Ascending aorta (tissue), 2 donors: ENCODE measurements around the gene PDZRN4. TPM values are rescaled to one million over a fixed set of nuclear protein-coding genes. Genes with fewer than 3 reads are reported as not detected.

Source experiments
- DNase-seq, 2 donors: peaks; one replicate each; pipeline ENCODE4 v3.0.0-alpha.2; 2019; ENCODE audit warnings: low spot score in 2 of 2
- H3K27ac ChIP-seq, 2 donors: fragments of 200-600 bp; sonication (generic); one replicate each; pipeline ENCODE4 v1.5.1; 2016 to 2017; ENCODE audit warnings: mild to moderate bottlenecking in 1 of 2
- H3K27me3 ChIP-seq: fragments of 200-600 bp; sonication (generic); one replicate; pipeline ENCODE4 v1.5.1; 2017
- H3K36me3 ChIP-seq, 2 donors: fragments of 200-600 bp; sonication (generic); one replicate each; pipeline ENCODE4 v1.5.1; 2016
- H3K4me1 ChIP-seq, 2 donors: fragments of 200-600 bp; sonication (generic); one replicate each; pipeline ENCODE4 v1.5.1; 2016 to 2017; ENCODE audit warnings: mild to moderate bottlenecking in 1 of 2
- H3K4me3 ChIP-seq, 2 donors: fragments of 200-600 bp; sonication (generic); one replicate each; pipeline ENCODE4 v1.5.1; 2016 to 2017; ENCODE audit warnings: mild to moderate bottlenecking in 1 of 2
- H3K9me3 ChIP-seq, 2 donors: fragments of 200-600 bp; sonication (generic); one replicate each; pipeline ENCODE4 v1.5.1; 2016
- intact Hi-C: fragments of 100-400 bp; cut with DNase I; formaldehyde crosslinking; loops from one replicate; pipeline ENCODE4 v1.15.1; 2023
- total RNA-seq: library from RNA; depleted of rRNA; stranded (reverse); fragments of >200 nt; gene quantifications from one replicate; pipeline ENCODE4 v1.1.0, GENCODE V29; 2016
- TF ChIP-seq, protein P1 (sequence below), 3 experiments: fragments of 200-600 bp in 2 of 3; fragments of 450-650 bp in 1 of 3; sonication (generic) in 2 of 3; IDR thresholded peaks; one replicate each; pipeline ENCODE4 v1.5.1; 2016 to 2019; ENCODE audit warnings: antibody characterized with exemption in 3 of 3, mild to moderate bottlenecking in 1 of 3, moderate library complexity in 1 of 3

Gene PDZRN4
- total RNA-seq = 1.3 TPM

DNA sequence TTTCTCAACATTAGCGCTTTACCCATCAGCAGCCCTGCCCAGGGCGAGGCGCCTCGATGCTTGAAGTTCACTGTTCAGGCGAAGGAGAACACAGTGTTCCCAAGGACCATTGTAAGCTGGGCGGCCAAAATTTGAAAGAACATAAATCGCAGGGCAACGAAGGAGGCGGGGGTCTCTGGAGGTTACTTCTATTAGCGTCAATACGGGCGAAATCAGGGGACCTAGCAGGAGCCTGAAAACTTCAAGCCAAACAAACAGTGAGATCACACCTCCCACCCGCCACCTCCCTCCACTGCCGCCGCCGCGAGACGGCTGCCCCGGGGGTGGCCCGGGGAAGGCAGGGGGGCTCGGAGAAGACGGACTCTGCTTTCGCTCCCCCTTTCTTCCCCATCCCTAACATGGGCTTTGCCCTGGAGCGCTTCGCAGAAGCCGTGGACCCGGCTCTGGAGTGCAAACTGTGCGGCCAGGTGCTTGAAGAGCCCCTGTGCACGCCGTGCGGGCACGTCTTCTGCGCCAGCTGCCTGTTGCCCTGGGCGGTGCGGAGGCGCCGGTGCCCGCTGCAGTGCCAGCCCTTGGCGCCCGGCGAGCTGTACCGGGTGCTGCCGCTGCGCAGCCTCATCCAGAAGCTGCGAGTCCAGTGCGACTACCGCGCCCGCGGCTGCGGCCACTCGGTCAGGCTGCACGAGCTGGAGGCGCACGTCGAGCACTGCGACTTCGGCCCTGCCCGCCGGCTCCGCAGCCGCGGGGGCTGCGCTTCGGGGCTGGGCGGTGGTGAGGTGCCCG lies at the start of gene PDZRN4:
Gene PDZRN4, plus strand, starts transcription at position 263 of the 783 bp plus-strand sequence.
- intact Hi-C loops = loop anchor here (5.0 kb wide), 2 partner anchors 46 to 176 kb away; no protein-coding TSS in a partner anchor
- Histone ChIP-seq H3K27me3 (no peaks in the 10 kb centered on the region), H3K36me3 (no peaks in the 10 kb centered on the region), H3K27ac (peak within 1 kb of the TSS; percentile 74 to 87), H3K9me3 (no peaks in the 10 kb centered on the region), H3K4me3 (peak within 1 kb of the TSS; percentile 65 to 96), H3K4me1 (peaks cover 0 to 3% of the 10 kb centered on the region in 2 donors)
- DNase-seq = peak in 1 of 2 donors; percentile 69
- TF ChIP-seq, protein P1, sequence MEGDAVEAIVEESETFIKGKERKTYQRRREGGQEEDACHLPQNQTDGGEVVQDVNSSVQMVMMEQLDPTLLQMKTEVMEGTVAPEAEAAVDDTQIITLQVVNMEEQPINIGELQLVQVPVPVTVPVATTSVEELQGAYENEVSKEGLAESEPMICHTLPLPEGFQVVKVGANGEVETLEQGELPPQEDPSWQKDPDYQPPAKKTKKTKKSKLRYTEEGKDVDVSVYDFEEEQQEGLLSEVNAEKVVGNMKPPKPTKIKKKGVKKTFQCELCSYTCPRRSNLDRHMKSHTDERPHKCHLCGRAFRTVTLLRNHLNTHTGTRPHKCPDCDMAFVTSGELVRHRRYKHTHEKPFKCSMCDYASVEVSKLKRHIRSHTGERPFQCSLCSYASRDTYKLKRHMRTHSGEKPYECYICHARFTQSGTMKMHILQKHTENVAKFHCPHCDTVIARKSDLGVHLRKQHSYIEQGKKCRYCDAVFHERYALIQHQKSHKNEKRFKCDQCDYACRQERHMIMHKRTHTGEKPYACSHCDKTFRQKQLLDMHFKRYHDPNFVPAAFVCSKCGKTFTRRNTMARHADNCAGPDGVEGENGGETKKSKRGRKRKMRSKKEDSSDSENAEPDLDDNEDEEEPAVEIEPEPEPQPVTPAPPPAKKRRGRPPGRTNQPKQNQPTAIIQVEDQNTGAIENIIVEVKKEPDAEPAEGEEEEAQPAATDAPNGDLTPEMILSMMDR (IDR thresholded peaks at IDR 0.05) = no peak

DNA sequence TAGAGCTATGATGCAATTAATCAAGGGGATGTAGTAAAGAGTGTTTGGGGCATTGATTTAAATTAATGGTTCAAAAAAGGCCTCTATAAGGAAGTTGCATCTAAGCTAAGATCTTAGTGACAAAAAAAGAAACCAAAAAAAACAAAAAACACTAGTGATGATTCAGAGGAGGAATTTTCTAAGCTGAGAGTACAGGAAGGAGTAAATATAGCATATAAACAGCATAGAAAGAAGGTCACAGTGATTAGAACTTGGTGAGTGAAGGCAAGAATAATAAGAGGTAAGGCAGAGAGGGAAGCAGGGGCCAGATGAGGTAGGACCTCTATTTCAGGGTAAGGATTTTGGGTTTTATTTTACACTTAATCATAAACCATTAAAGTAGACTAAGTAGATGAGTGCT lies 48.0 kb upstream of the PDZRN4 start:
- Histone ChIP-seq H3K4me1 (peaks cover 8 to 17% of the 10 kb centered on the region in 2 donors), H3K4me3 (no peak overlapping the region), H3K27ac (peak overlapping the region; percentile 64 to 75), H3K36me3 (no peaks in the 10 kb centered on the region), H3K9me3 (no peaks in the 10 kb centered on the region), H3K27me3 (no peaks in the 10 kb centered on the region)
- DNase-seq = no peak
- TF ChIP-seq, protein P1 (IDR thresholded peaks at IDR 0.05) = no peak
- intact Hi-C loops = loop anchor here (5.0 kb wide), 1 partner anchor 47 kb away; the partner anchor contains the start of gene PDZRN4

DNA sequence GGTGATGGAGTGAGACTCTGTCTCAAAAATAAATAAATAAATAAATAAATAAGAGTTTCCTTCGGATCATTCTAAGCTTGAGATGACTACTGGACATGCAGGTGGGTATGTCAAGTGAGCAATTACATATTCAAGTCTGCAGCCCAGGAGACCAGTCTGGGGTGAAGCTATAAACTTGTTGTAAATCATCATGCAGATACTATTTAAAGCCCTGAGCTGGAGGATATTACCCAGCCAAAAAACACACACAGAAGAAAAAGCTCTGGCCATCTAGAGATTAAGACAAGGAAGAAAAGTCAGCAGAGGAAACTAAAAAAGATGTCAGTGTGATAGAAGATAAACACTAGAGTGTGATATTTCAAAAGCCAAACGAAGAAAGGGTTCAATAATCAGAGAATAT lies 47.0 kb upstream of the PDZRN4 start:
- Histone ChIP-seq H3K4me3 (no peak overlapping the region), H3K27me3 (no peaks in the 10 kb centered on the region), H3K9me3 (no peaks in the 10 kb centered on the region), H3K4me1 (peaks cover 8 to 17% of the 10 kb centered on the region in 2 donors), H3K27ac (peak overlapping the region; percentile 64 to 75), H3K36me3 (no peaks in the 10 kb centered on the region)
- DNase-seq = no peak
- intact Hi-C loops = loop anchor here (5.0 kb wide), 1 partner anchor 46 kb away; the partner anchor contains the start of gene PDZRN4
- TF ChIP-seq, protein P1 (IDR thresholded peaks at IDR 0.05) = no peak

DNA sequence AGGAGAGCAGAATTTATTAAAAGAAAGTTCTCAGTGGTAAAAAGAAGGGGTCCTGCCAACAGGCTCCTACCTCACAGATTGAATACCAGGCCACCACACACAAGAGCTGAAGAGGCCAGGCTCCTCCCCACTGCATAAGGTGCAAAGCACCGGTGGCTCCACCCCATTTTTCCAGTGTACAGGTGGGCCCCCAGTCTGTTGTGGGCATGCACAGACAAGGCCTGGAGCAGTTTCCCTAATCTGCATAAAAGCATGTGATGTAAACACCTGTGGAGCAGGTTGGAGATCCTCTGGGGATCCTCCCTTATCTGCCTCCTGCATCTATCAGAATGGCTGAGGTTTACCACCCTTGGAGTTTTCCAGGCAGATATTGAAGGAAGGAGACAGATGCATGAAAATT lies 45.7 kb upstream of the PDZRN4 start:
- Histone ChIP-seq H3K4me1 (peaks cover 8 to 17% of the 10 kb centered on the region in 2 donors), H3K27ac (peak overlapping the region in 1 of 2 donors; percentile 45), H3K36me3 (no peaks in the 10 kb centered on the region), H3K27me3 (no peaks in the 10 kb centered on the region), H3K4me3 (no peak overlapping the region), H3K9me3 (no peaks in the 10 kb centered on the region)
- intact Hi-C loops = loop anchor here (5.0 kb wide), 1 partner anchor 45 kb away; the partner anchor contains the start of gene PDZRN4
- TF ChIP-seq, protein P1 (IDR thresholded peaks at IDR 0.05) = no peak
- DNase-seq = no peak

DNA sequence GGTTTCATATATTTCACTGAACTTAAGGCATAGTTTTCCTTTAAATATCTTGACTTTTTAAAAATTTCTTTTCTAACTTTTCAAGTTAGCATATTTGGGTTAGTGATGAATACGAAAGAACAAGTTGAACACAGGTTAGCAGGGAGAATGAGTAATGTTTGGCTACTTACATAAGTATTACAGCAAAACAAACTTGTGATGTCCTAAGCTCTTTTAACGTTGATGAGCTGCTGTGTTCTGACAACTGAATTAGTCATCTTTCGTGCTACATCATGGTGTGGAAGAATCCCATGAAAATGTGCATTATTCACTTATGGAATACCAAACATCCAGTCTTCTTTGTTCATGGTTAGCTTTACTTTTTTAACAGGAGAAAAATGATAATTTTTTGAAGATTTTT lies 36.3 kb upstream of the PDZRN4 start:
- H3K9me3 ChIP-seq = no peaks in the 10 kb centered on the region
- H3K36me3 ChIP-seq = no peaks in the 10 kb centered on the region
- no peak overlapping the region for H3K27ac ChIP-seq
- TF ChIP-seq, protein P1 (IDR thresholded peaks at IDR 0.05) = no peak
- H3K27me3 ChIP-seq = no peaks in the 10 kb centered on the region
- H3K4me3 ChIP-seq = no peak overlapping the region
- intact Hi-C loops = no loop called here
- no peak for DNase-seq
- no peaks in the 10 kb centered on the region for H3K4me1 ChIP-seq
